Activated T-cell treated with anti-CD3 and anti-CD28 coated beads for 1 hour (primary cell): ENCODE measurements around the gene ART5.
"Not testable (repeated sequence)": the region's sequence is repeated elsewhere in the genome, so short reads cannot be mapped to it uniquely, and the experiment has no call there.

Source experiments
- DNase-seq: peaks from one replicate; pipeline ENCODE4 v3.0.0-alpha.2; 2020; ENCODE audit warnings: low read depth

Gene ART5

GRCh38 chr11:3657331-3657730 is 15.5 kb upstream of the ART5 start:
- not testable (repeated sequence) for DNase-seq

GRCh38 chr11:3655547-3655946 is 13.8 kb upstream of the ART5 start:
- DNase-seq = no peak

- not testable (repeated sequence) for DNase-seq
Observed at GRCh38 chr11:3652514-3652913, 10.7 kb upstream of the ART5 start.

GRCh38 chr11:3649374-3649773 is 7.6 kb upstream of the ART5 start:
- not testable (repeated sequence) for DNase-seq

- not testable (repeated sequence) for DNase-seq
Observed at GRCh38 chr11:3648843-3649242, 7.1 kb upstream of the ART5 start.

- no peak for DNase-seq
Observed at GRCh38 chr11:3645552-3645951, 3.8 kb upstream of the ART5 start.

- no peak for DNase-seq
Observed at GRCh38 chr11:3644817-3645235, 3.0 kb upstream of the ART5 start, which contains the start of gene ART1. Gene ART1, plus strand, starts transcription at chr11:3645128. Its CDS starts 14,086 bp downstream, at chr11:3659214.

- not testable (repeated sequence) for DNase-seq
Observed at GRCh38 chr11:3643102-3643546, 1.3 kb upstream of the ART5 start.

- peak; percentile 43 for DNase-seq
Observed at GRCh38 chr11:3642071-3642951, 519 bp upstream of the ART5 start.

GRCh38 chr11:3641191-3641590 is 601 bp downstream of the ART5 start:
- DNase-seq = no peak

- DNase-seq = no peak
Observed at GRCh38 chr11:3639841-3640240, 2.0 kb downstream of the ART5 start.

GRCh38 chr11:3638513-3638912 is 3.3 kb downstream of the ART5 start:
- no peak for DNase-seq

- DNase-seq = no peak
Observed at GRCh38 chr11:3637201-3637600, 4.6 kb downstream of the ART5 start.

GRCh38 chr11:3635641-3636375 is 6.0 kb downstream of the ART5 start:
- no peak for DNase-seq

GRCh38 chr11:3632070-3632660 is 9.6 kb downstream of the ART5 start:
- no peak for DNase-seq

GRCh38 chr11:3631331-3631730 is 10.5 kb downstream of the ART5 start:
- DNase-seq = no peak

GRCh38 chr11:3627291-3627690 is 14.5 kb downstream of the ART5 start:
- no peak for DNase-seq

- no peak for DNase-seq
Observed at GRCh38 chr11:3626250-3626960, 15.4 kb downstream of the ART5 start.

- no peak for DNase-seq
Observed at GRCh38 chr11:3623767-3624458, 17.9 kb downstream of the ART5 start.

- DNase-seq = no peak
Observed at GRCh38 chr11:3623121-3623520, 18.7 kb downstream of the ART5 start.

- no peak for DNase-seq
Observed at GRCh38 chr11:3622521-3622920, 19.3 kb downstream of the ART5 start.
